HG03575 (cell line): ENCODE measurements around the gene ITGA11.

ENCODE experiments used
- ATAC-seq: cut with Tn5 transposase; IDR thresholded peaks from one replicate; pipeline ENCODE4 v1.9.1; 2021; ENCODE audit not compliant: unreplicated experiment, insufficient number of reproducible peaks, low FRiP score; ENCODE audit errors: extremely low read depth

ITGA11 gene

GRCh38 chr15:68384451-68385239, 47.3 kb downstream of the ITGA11 start:
- no peak for ATAC-seq

DNA sequence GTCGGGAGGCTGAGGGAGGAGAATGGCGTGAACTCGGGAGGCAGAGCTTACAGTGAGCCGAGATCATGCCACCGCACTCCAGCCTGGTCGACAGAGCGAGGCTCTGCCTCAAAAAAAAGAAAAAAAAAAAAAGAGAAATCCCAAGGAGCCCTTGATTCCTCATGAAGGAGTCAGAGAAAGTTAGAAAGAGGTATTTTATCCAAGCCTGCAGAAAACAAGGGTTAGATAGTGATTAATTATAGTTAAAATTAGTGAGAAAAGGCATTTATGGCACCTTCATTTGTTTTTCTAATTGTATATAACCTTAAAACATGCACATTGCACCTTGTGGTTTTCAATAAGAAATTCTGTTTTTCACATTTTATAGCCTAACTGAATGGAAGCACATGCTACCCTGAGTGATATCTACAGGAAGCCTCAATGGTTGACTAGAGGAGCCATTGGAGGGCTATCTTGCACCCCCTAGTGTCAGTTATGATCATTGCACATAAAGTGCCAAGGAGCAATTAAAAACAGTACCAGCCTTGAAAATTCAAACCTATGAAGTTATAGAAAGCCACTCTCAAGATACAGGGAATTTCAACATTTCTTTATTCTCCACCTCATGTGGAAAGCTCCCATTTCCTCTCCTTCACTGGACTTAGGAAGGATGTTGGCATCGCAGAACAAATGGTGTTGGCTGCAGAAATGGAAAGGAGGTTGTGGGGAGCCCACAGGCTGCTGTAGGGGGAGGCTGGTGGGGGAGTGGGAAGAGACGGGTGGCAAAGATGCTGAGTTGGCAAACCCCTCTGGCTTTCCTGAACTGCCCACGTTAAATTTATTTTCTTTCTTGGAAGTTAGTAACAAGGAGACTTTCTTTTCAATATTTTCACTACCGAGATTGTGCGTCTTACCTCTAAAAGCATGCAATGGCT, 48.5 kb downstream of the ITGA11 start:
- ATAC-seq = no peak

DNA sequence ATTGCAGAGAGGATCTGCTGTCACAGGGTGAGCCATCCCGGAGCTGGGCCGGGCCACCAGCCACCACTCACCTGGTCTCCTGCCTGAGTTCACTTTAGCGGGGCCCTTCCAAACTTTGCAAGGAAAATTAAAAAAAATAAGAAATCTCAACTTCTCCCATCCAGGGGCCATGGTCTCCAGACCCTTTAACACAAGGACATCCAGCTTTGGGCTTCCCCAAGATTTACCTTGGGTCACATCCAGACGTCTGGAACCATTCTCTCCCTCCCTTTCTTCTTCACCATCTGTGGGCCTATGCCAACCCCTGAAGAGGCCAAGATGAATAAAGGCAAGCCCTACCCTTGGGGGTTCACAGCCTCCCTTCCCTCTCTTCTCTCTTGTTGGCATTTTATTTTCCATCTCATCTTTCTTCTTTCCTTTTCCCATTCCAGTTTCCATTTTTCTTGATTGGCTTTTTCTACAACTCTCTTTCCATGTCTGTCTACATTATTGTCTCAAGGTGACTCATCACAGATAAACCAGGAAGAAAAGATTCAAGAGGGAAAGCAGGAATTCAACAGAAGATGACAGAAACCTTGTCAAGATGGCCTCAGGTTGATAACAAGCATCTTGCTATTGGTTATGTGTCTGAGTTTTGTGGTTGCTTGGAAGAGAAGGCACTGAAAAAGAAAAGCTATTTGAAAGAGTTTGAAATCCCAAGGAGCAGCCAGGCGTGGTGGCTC, 49.5 kb downstream of the ITGA11 start:
- ATAC-seq = no peak

GRCh38 chr15:68380456-68380855, 51.5 kb downstream of the ITGA11 start:
- no peak for ATAC-seq

GRCh38 chr15:68379759-68380290, 52.1 kb downstream of the ITGA11 start:
- no peak for ATAC-seq

DNA sequence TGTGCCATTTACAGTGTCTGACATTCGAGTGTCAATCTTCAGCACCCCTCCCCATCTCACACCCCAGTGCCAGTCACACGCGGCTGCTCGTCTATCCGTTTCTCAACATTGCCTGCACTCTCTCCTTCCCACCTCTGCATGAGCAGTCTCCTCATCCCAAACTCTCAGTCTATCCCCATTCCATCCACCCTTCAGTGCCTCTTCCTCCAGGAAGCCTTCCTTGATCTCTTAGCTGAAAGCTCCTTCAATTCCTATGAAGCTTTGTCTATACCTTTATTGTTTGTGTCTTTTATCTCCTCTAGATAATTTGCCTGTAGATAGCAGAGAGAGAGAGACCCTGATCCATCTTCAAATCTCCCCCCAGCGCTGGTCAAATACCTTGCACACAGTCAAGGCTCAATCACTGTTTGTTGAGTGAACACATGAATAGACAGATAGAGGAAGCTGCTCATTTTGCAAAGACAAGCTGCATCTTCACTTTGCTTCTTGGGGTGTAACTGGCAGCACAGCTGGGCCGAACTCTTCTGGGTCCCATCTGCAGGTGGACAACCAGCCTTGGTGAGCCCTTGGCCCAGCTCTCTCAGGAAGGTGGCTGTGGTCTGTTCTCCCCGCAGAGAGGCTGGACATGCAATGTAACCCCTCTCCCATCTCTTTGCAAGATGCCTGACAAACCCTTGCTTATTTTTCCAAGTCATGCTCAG, 52.8 kb downstream of the ITGA11 start:
- no peak for ATAC-seq

GRCh38 chr15:68378595-68378994, 53.4 kb downstream of the ITGA11 start:
- no peak for ATAC-seq

DNA sequence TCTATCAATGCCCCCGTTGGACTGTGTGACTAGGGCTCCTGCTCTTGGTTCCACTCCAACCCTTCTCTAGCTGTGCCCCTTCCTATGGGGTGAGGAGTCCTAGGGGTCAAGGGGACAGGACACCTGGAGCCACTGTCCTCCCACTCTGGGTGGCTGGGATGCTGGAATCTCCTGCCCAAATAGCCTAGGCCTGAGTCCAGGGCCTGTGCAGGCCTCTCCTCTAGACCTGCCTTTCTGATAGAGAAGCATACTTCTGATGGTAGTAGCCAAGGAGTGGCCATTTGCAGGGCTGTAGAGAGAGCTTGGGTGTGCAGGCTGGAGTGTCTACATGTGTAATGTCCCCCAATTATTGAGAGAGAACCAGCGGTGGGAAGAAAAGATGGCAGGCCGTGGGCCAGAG, 54.2 kb downstream of the ITGA11 start:
- no peak for ATAC-seq

DNA sequence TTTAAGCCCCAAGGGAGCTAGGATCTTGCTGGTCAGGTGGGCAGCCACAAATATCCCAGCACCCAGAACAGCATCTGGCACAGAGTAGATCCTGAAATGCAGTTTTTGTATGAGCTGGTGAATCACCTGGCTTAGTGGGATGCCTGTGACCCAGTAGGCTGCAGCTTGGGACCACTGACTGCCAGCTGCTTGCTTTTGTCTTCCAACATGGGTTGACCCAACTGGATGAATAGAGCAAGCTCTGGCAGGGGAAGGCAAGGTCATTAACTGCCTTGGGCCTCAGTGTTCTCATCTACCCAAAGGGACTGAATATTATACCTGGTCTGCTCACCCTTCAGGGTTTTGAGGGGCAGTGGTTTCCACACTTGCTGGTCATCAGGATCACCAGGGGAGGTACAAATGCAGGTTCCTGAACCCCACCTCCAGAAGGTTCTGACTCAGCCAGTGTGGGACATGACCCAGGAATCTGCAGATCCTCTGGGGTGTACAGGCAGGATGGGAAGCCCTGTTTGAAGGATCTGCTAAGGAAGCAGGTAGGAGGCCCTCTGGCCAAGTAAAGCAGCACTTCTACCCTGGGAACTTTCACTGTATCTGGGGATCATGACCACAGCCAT, 55.4 kb downstream of the ITGA11 start:
- ATAC-seq = no peak

DNA sequence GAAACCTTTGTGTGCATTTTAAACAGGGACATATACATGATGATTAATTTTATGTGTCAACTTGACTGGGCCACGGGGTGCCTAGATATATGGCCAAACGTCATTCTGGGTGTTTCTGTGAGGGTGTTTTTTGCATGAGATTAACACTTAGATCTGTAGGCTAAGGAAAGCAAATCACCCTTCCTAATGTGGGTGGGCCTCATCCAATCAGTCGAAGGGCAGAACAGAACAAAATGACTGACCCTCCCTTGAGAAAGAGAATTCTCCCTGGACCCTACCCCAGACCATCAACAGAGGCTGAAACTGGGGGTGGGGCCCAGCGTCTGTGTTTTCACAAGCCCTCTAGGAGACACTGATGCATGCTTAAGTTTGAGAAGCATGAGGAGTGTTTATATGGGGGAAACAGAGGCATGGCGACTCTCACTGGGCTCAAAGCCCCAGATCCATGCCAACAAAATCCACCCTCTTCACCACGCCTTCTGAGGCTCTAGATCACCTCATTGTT, 56.2 kb downstream of the ITGA11 start:
- ATAC-seq = no peak

DNA sequence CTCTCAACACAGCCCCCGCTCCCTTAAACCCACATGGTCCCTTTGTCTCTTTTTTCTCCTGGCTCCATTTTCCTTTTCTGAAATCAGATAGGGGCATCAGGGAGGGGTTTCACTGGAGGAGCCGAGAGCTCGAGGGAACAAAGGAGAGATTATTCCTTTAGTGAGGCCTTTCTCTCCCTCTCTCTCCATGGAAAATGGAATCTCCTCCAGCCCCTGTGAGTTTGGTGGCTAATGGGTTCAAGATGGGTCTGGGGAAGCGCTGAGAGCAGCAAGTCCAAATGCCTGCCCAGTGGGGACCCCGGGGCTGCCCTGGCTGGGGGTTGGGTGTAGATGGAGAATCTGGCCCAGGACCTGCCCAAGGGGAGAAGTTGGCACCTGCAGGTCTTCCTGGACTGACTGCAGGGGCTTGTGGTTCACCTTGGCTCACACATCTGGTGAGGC, 56.8 kb downstream of the ITGA11 start:
- ATAC-seq = no peak

DNA sequence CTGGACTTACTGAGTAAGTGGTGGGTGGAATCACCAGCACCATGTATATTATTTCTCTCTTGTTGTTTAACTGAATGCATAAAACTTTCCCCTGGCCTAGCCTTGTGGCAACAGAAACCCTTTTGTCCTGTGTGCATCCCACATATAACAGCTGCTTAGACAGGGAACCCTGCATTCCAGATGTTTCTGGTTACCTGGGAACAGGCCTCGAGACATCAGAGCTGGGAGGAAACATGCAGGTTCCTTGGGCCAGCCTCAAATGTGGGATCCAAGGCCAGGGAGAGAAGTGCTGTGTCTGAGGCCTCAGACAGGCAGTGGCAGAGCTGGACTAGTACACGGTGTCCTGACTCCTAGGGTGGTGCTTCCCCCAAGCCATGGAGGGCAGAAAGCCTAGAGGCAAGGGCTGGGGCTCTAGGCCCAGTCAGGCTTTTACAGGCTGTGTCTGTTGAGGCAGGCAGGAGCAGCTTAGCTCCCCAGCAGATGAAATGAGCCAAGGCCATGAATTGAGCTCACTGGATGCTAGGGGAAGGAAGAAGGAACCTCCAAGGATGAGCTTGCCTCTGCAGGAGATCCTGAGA, 57.7 kb downstream of the ITGA11 start:
- ATAC-seq = no peak

GRCh38 chr15:68373028-68373427, 58.9 kb downstream of the ITGA11 start:
- no peak for ATAC-seq

- no peak for ATAC-seq
These were observed 59.6 kb downstream of the ITGA11 start for GRCh38 chr15:68372291-68372811.

DNA sequence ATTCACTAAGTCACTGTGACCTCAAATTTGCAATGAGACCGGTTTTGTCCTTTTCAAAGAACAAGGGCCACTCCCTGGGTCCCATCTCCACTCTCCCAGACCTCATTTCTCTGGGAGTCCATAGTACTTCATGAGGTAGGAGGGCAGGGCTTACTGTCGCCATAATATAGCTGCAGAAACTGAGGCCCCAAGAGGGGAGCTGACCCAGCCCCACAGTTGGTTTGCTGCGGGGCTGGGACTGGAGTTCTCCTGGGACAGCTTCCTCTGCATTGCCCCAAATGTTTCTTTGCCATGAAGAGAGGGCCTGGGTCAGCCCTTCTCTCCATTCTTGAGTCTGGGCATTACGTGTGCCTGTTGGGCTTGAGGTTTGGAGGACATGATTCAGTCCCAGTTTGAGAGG, 60.1 kb downstream of the ITGA11 start:
- ATAC-seq = no peak

DNA sequence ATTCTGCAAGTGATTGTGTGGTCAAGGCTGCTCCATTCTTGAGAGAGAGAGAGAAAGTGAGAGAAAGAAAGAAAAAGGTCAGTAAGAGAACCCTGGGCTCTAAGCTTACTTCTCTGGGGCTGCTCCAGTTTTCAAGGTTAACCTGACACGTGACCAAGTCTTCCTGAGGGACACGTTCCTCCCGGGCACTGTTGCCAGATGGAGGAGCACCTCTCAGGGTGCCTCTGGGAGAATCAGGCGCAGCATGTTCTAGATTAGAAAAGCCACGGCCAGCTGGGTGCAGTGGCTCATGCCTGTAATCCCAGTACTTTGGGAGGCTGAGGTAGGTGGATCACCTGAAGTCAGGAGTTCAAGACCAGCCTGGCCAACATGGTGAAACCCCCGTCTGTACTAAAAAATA, 60.8 kb downstream of the ITGA11 start:
- ATAC-seq = no peak

GRCh38 chr15:68370768-68371151, 61.2 kb downstream of the ITGA11 start:
- ATAC-seq = no peak
